ENCODE data around the gene CRACDL.

The CRACDL gene

GRCh38 chr2:98761267-98761781 lies 174.7 kb downstream of the CRACDL start:
- no peak for TF ChIP-seq EZH2phosphoT487 (IDR thresholded peaks at IDR 0.05; ENCODE audit: low read depth)
- TF ChIP-seq CTCF (IDR thresholded peaks at IDR 0.05; ENCODE audit: low read depth, low read length), result no peak
- Histone ChIP-seq H3K9ac (ENCODE audit: low read length) (no peak overlapping the region), H3K9me3 (ENCODE audit: insufficient read depth, low read length) (no peaks in the 10 kb centered on the region), H3K4me1 (ENCODE audit: low read length) (peaks cover 36% of the 10 kb centered on the region), H3K4me2 (ENCODE audit: low read length) (no peak overlapping the region), H4K20me1 (ENCODE audit: insufficient read depth, low read length) (no peaks in the 10 kb centered on the region), H3K36me3 (replicated peaks; ENCODE audit: low read depth, low read length) (no peaks in the 10 kb centered on the region), H3K79me2 (ENCODE audit: low read length) (no peaks in the 10 kb centered on the region), H3K27ac (ENCODE audit: low read length) (no peak overlapping the region), H3K4me3 (ENCODE audit: low read length) (no peak overlapping the region), H2AFZ (ENCODE audit: low read depth, low read length) (no peak overlapping the region), H3K27me3 (ENCODE audit: low read depth, low read length) (peaks cover 22% of the 10 kb centered on the region)

- no peak overlapping the region for H3K27ac ChIP-seq (ENCODE audit: low read length)
- H3K4me1 ChIP-seq (ENCODE audit: low read length), result peaks cover 36% of the 10 kb centered on the region
These were observed 176.0 kb downstream of the CRACDL start for GRCh38 chr2:98759827-98760625.

GRCh38 chr2:98759338-98759737 lies 176.7 kb downstream of the CRACDL start:
- Histone ChIP-seq H3K27me3 (ENCODE audit: low read depth, low read length) (peaks cover 26% of the 10 kb centered on the region), H3K36me3 (replicated peaks; ENCODE audit: low read depth, low read length) (no peaks in the 10 kb centered on the region), H3K9me3 (ENCODE audit: insufficient read depth, low read length) (no peaks in the 10 kb centered on the region), H4K20me1 (ENCODE audit: insufficient read depth, low read length) (no peaks in the 10 kb centered on the region), H3K27ac (ENCODE audit: low read length) (no peak overlapping the region), H3K9ac (ENCODE audit: low read length) (no peak overlapping the region), H3K4me2 (ENCODE audit: low read length) (peak overlapping the region; percentile 18; the same call in 1 of the 2 replicates), H3K4me3 (ENCODE audit: low read length) (no peak overlapping the region), H2AFZ (ENCODE audit: low read depth, low read length) (no peak overlapping the region), H3K4me1 (ENCODE audit: low read length) (peaks cover 31% of the 10 kb centered on the region), H3K79me2 (ENCODE audit: low read length) (no peaks in the 10 kb centered on the region)
- TF ChIP-seq EZH2phosphoT487 (IDR thresholded peaks at IDR 0.05; ENCODE audit: low read depth) (no peak), CTCF (IDR thresholded peaks at IDR 0.05; ENCODE audit: low read depth, low read length) (no peak)

More at GRCh38 chr2:98759827-98760625, 176.0 kb downstream of the CRACDL start:
- Histone ChIP-seq H2AFZ (ENCODE audit: low read depth, low read length) (no peak overlapping the region), H3K4me2 (ENCODE audit: low read length) (0 out of 2 replicates have a peak overlapping the region, but pooled peaks have one; percentile 18), H4K20me1 (ENCODE audit: insufficient read depth, low read length) (no peaks in the 10 kb centered on the region), H3K27me3 (ENCODE audit: low read depth, low read length) (peaks cover 22% of the 10 kb centered on the region), H3K9ac (ENCODE audit: low read length) (no peak overlapping the region), H3K36me3 (replicated peaks; ENCODE audit: low read depth, low read length) (no peaks in the 10 kb centered on the region), H3K4me3 (ENCODE audit: low read length) (no peak overlapping the region), H3K79me2 (ENCODE audit: low read length) (no peaks in the 10 kb centered on the region), H3K9me3 (ENCODE audit: insufficient read depth, low read length) (no peaks in the 10 kb centered on the region)
- TF ChIP-seq CTCF (IDR thresholded peaks at IDR 0.05; ENCODE audit: low read depth, low read length) (no peak), EZH2phosphoT487 (IDR thresholded peaks at IDR 0.05; ENCODE audit: low read depth) (no peak)

GRCh38 chr2:98757904-98758421 lies 178.1 kb downstream of the CRACDL start:
- H3K27me3 ChIP-seq (ENCODE audit: low read depth, low read length), result peaks cover 27% of the 10 kb centered on the region
- H3K4me3 ChIP-seq (ENCODE audit: low read length), result peak overlapping the region; percentile 56
- peak overlapping the region; percentile 82 for H3K4me2 ChIP-seq (ENCODE audit: low read length)
- H4K20me1 ChIP-seq (ENCODE audit: insufficient read depth, low read length), result no peaks in the 10 kb centered on the region
- TF ChIP-seq EZH2phosphoT487 (IDR thresholded peaks at IDR 0.05; ENCODE audit: low read depth) (no peak), CTCF (IDR thresholded peaks at IDR 0.05; ENCODE audit: low read depth, low read length) (no peak)
- no peaks in the 10 kb centered on the region for H3K79me2 ChIP-seq (ENCODE audit: low read length)
- H3K9ac ChIP-seq (ENCODE audit: low read length), result no peak overlapping the region; the same call in 1 of the 2 replicates
- H3K36me3 ChIP-seq (replicated peaks; ENCODE audit: low read depth, low read length), result no peaks in the 10 kb centered on the region
- peaks cover 30% of the 10 kb centered on the region for H3K4me1 ChIP-seq (ENCODE audit: low read length)
- H3K27ac ChIP-seq (ENCODE audit: low read length), result no peak overlapping the region
- H3K9me3 ChIP-seq (ENCODE audit: insufficient read depth, low read length), result no peaks in the 10 kb centered on the region
- peak overlapping the region; percentile 70 for H2AFZ ChIP-seq (ENCODE audit: low read depth, low read length)
